Activated CD4-positive, alpha-beta T cell treated with anti-CD3 and anti-CD28 coated beads, Interleukin-2, amount 50 U/mL, for 48 hours (primary cell): Measurements from ENCODE around the gene ZFHX3.

Source experiments
- DNase-seq, 2 experiments: peaks; one replicate each; pipeline ENCODE4 v3.0.0-alpha.2; 2020

ZFHX3 gene

GRCh38 chr16:73068541-73069401, 20.8 kb upstream of the ZFHX3 start:
- no peak for DNase-seq

DNA sequence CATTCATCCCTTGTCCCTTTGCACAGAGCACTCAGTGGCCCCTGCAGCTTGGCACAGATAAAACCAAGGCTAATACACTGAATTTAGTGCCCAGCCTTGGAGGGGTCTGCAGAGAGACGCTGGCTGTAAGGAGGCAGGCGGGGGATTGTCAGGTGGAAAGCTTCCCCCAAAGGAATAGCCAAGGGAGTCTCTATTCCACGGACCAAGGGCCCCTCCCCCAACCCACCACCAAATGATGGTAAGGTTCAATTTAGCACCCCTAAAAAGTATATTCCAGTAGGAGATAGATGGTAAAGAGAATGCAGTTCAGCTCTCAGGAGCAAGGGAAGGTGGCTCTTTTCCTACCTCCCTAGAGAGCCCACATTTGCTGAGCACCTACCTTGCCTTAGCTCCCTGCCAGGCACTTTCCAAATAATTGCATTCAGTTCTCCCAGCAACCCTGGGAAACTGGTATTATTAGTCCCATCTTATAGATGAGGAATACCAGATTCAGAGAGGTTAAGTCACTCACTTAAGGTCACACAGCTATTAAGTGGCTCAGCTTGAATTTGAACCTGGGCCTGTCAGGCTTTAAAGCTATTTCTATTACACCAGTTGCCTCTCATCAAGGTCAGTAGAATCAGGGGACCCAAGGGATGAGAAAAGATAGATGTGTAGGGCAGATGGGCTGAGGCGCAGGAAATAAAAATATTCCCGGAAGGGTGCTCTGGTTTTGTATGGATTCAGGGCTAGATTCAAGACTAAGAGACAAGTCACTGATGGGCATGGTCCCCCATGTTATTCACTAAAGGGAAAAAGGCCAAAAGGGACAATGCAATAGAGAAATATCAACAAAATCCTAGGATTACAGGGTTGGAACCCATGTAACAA, 20.0 kb upstream of the ZFHX3 start:
- no peak for DNase-seq

DNA sequence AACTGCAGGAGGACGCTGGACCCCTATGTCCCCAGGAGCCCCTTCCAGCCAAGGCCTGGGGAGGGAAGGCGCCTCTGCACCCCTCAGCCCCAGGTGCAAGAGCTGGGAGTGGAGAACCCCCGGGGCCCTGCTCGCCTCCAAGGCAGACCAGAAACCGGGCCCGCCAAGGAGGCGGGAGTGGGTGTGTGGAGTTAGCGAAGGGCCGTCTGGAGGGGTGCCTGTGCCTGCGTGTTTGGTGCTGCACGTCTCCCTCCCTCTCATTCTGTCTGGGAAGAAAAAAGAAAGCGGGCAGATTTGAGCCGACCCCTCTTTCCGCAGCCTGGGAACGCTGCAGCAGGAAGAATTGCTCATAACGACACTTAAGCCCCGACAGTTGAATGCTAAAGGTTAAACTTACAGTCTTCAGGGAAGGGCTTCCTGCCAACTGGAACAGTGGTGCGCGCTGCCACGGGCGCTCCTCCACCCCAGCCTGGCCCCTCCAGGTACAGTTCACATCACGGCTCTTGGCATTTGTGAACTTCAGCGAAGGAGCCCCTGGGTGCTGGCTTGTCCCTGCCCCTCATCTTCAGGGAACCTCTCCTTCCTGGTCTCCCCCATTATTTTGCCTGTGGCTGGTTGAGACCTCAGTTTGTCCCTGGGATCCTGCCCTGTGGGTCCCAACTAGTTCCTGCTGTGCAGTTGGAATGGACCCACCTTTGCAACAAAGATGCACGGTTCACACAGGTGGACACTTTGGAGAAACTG, 19.2 kb upstream of the ZFHX3 start:
- no peak for DNase-seq

DNA sequence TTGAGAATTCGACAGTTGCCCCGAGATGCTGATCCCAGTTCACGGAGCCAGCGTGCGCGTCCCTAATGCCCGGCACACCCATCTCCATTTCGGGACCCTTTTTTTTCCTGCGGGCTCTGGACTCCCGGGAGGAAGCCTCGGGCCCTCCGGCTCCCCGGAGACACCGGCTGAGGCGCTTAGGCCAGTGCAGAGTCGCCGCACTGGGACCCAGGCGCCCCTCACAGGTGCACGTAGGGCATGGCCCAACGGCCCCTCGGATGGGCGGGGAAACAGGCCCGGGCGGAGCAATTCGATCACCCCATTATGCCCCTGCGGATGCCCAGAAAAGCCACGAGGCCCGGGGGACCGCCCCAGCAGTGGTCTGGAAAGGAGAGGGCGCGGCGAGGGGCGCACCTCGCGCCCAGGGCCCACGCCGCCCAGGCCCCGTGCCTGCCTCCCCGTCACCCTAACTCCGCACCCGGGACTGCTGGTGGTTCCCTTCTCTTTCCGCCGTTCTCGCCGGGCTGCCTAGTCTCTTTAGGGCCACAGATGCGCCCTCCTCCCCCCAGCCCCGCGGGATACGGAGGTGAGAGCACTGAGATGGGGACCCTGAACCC, 18.5 kb upstream of the ZFHX3 start:
- DNase-seq, result no peak

DNA sequence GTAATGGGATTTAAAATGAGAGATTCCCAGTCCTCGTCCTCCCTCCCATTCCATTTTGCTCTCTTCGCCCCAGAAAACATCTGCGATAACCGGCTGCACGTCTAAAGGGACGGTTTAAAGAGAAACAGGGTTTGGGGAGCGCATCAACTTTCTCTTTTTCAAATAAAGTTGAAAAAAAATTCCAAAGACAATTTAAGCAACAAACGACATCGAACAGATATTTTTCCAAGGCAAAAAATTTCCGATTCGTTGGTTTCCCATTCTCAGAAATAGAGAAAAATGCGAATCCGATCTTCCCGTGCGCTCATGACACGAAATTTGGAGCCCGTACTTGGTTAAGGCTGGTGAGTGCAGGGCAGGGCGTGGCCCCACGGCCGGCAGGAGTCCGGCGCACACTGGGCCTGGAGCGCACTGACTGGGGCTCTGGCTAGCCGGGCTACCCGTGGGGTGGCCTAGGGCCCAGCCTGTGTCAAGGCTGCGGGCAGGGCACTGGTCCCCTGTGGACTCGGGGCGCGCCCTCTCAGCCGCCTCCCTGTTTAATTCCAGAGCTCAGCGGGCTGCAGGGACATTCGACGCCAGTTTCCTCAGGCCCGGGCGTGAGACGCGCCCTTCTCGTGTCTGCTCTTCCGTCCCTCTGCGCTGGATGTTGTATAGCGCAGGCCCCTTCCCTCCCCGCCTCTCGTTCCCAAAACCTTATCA, 17.9 kb upstream of the ZFHX3 start:
- no peak for DNase-seq

DNA sequence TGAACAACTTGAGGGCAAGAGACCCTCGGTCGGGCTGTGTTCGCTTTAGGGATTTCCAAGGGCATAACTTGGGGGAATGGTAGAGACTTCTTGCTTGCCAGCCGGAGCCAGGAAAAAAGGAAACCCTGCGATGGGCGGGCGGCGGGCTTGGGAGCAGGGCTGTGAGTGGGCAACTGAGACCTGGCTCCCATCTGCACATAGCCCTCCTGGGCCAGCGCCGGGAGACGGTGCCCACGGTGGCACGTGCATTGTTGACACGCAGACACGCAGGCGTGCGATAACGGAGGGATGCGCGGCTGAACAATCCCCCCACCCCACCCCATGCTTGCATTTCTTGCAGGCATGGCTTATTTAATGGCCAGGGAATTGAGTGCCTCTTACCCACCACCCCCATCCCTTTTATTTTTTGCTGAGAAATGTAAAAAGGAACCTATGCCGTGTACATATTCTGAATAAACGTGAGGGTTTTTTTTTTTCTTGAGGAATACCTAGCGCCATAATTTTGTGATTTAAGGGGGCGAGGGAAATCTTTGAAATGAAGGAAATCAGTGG, 17.1 kb upstream of the ZFHX3 start:
- DNase-seq, result no peak

DNA sequence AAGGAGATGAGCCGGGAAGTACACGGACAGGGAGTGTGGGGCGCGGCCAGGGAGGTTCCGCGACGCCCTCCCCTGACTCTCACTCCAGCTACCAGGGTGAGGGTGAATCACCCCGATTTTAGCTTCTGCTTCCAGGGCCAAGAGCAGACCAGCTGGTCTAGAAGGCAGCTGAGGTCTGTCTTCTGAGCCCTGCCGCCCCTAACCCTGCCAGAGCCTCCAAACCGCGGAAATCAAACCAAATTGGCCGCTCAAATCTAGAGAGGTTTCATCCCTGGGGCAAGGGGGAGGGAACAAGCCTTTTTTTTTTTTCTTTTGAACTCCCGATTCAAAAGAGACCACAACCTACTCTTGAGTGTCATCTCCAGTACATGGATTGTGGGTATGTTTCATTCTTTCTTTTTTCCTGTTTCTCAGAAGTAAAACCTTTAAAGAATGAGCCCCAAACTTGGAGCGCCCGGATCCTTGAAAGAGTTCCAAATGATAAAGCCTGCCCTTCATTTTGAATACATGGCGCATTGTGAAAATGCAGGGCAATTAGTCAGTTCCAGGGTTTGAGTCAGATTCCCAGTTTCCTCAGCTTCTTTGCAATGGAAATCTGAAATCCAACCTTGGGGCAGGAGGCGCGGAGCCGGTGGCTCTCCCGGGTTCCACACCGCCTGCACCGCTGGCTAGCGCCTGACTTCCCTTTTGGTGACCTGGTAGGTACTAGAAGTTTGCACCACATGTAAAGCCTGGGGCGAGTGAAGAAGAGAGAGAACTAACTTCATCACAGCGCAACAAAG, 16.5 kb upstream of the ZFHX3 start:
- DNase-seq, result no peak

- no peak for DNase-seq
Measured at GRCh38 chr16:73063854-73064211, 15.9 kb upstream of the ZFHX3 start.

GRCh38 chr16:73062743-73063733, 15.1 kb upstream of the ZFHX3 start:
- DNase-seq, result no peak

DNA sequence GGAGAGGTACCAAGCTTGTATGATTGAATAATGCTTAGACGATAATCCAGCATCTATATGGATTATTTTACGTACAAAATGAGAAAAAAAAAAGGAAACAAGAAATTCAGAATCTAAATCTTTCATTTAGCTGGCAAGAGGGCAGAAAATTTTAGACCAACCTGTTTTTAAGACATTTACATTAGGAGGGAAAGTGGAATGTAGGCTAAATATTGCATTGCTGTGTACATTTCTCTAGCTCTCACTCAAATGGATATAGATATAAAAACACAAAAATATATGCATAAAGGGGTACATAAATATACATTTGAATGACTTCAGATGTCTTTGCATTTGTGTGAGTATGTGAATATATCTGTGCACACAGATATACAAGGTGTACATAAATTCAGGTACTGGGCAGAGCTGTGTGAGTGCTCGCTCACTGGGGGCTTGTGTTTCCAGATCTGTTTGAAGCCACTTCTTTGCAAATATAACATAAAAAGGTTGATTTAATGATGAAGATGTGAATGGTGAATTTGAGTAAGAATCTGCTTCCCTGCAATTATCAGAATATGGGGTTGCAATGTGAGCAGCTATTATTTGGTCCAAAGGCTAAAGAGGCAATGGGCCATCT, 14.2 kb upstream of the ZFHX3 start:
- DNase-seq, result no peak

GRCh38 chr16:73060892-73061490, 13.1 kb upstream of the ZFHX3 start:
- DNase-seq, result no peak

- no peak for DNase-seq
Measured at GRCh38 chr16:73059779-73060615, 12.1 kb upstream of the ZFHX3 start.

DNA sequence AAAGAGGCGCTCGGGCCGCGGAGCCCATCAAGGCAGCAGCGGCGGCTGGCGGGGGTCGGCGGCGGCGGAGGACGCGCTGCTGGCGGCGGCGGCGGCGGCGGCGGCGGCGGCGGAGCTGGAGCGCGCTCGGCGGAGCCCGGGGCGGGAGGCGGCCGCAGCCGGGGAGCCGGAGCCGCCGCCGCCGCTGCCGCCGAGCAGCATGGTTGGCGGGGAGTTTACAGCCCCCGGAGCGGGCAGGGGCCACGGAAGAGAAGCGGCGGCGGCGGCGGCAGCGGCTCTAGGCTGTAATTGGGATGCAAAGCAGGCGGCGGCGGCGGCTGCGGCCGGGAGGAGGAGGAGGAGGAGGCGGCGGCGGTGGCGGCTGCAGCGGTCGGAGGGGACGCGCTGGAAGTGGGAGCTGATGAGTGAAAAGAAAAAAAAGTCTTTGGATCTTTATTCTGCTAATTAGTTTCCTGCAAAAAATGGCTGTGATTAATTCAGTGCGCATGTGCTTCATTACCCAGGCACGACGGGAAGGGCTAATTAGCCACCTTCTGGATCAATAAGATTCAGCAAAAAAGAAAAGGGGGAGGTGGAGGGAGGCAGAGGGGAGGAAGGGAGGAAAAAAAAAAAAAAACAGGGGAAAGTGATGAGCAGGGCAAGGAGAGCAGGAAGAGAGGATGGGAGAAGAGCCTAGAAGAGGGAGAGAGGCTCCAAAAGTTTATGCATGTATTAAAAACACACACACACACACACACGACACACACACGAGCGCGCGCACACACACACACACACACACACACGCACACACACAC, 10.9 kb upstream of the ZFHX3 start:
- DNase-seq, result peak; percentile 13 to 20

GRCh38 chr16:73058221-73058615, 10.3 kb upstream of the ZFHX3 start:
- peak; percentile 31 to 32 for DNase-seq

- DNase-seq, result no peak
Measured at GRCh38 chr16:73057291-73058210, 9.6 kb upstream of the ZFHX3 start.

GRCh38 chr16:73056921-73057290, 9.0 kb upstream of the ZFHX3 start:
- no peak for DNase-seq
